MM.1S (cell line): ENCODE data around the gene NTRK2.

Source experiments
- CTCF ChIP-seq: fragments of 300-600 bp; sonication (generic); IDR thresholded peaks from 2 replicates; pipeline ENCODE4 v1.5.1; 2016; ENCODE audit warnings: antibody characterized with exemption, low read length, mixed read lengths
- EZH2 ChIP-seq: fragments of 300-600 bp; sonication (generic); optimal IDR thresholded peaks from 2 replicates; pipeline ENCODE3; 2017; ENCODE audit warnings: low read depth, mild to moderate bottlenecking, antibody characterized with exemption, low read length, mixed read lengths
- EZH2phosphoT487 ChIP-seq: fragments of 300-600 bp; sonication (generic); IDR thresholded peaks from 2 replicates; pipeline ENCODE4 v1.6.1; 2018; ENCODE audit warnings: antibody characterized with exemption, low read length

- no peak for TF ChIP-seq CTCF
- no peak for TF ChIP-seq EZH2phosphoT487
- TF ChIP-seq EZH2, result no peak
Measured at GRCh38 chr9:85020791-85021190, 351.3 kb downstream of the NTRK2 start.
